Astrocyte of the cerebellum (primary cell): ENCODE results near the gene CTSO.

Experiments
- DNase-seq: peaks from one replicate; pipeline ENCODE4 v3.0.0-alpha.2; 2011; ENCODE audit warnings: low read depth
- H3K4me3 ChIP-seq: 2 replicates; pipeline ENCODE4 v1.5.1; 2011; ENCODE audit warnings: mild to moderate bottlenecking, low read depth, low read length, moderate library complexity
- CTCF ChIP-seq: IDR thresholded peaks from 2 replicates; pipeline ENCODE4 v1.5.1; 2012; ENCODE audit warnings: low read length, low read depth, moderate library complexity, mild to moderate bottlenecking; ENCODE audit errors: missing control alignments
- in situ Hi-C: cut with HindIII; loops from 2 replicates; pipeline ENCODE4 v1.10.0; 2017; ENCODE audit warnings: low sequenced_read_pairs

CTSO gene

GRCh38 chr4:155909615-155910226 is 43.9 kb downstream of the CTSO start:
- in situ Hi-C loops: no loop called here
- DNase-seq: no peak
- H3K4me3 ChIP-seq: no peak overlapping the region
- no peak for TF ChIP-seq CTCF

- no peak for DNase-seq
- in situ Hi-C loops: no loop called here
- no peak overlapping the region for H3K4me3 ChIP-seq
- TF ChIP-seq CTCF: no peak
Observed at GRCh38 chr4:155908187-155909139, 45.2 kb downstream of the CTSO start.

GRCh38 chr4:155907556-155907955 is 46.1 kb downstream of the CTSO start:
- DNase-seq: no peak
- no peak overlapping the region for H3K4me3 ChIP-seq
- in situ Hi-C loops: no loop called here
- no peak for TF ChIP-seq CTCF

GRCh38 chr4:155906554-155907247 is 47.0 kb downstream of the CTSO start:
- no peak overlapping the region for H3K4me3 ChIP-seq
- in situ Hi-C loops: no loop called here
- peak; percentile 100 for DNase-seq
- TF ChIP-seq CTCF: no peak

- TF ChIP-seq CTCF: no peak
- in situ Hi-C loops: no loop called here
- no peak overlapping the region for H3K4me3 ChIP-seq
- DNase-seq: no peak
Observed at GRCh38 chr4:155904331-155904730, 49.3 kb downstream of the CTSO start.

GRCh38 chr4:155903453-155903852 is 50.2 kb downstream of the CTSO start, which contains the start of gene TDO2:
Gene TDO2 (plus strand): TSS chr4:155903696. CDS start chr4:155903759, 63 bp downstream.
- TF ChIP-seq CTCF: no peak
- no peak within 1 kb of the TSS for H3K4me3 ChIP-seq
- DNase-seq: no peak
- in situ Hi-C loops: no loop called here
